RWPE1 (cell line): ENCODE measurements around the gene YTHDF1.

Experiments
- CTCF ChIA-PET: fragments of 350-600 bp; sonication (Branson Sonifier 250); formaldehyde crosslinking; extraction: SDS; loops from one replicate; lab custom pipeline; 2021; lab: Yijun Ruan, JAX
- POLR2A ChIA-PET: fragments of 400-600 bp; formaldehyde crosslinking; extraction: SDS; loops from one replicate; lab custom pipeline; 2020; ENCODE audit warnings: antibody characterized with exemption; ENCODE audit not compliant: low non-redundant PET; lab: Yijun Ruan, JAX
- DNase-seq: peaks from one replicate; pipeline ENCODE4 v3.0.0; 2012; ENCODE audit warnings: low spot score
- H3K27ac ChIP-seq: fragments of 450-650 bp; 2 replicates; pipeline ENCODE4 v1.5.1; 2017
- TF ChIP-seq, protein P1 (sequence below): fragments of 450-650 bp; conservative IDR thresholded peaks from 2 replicates; pipeline ENCODE4 v1.5.1; 2017; ENCODE audit warnings: low read depth, mild to moderate bottlenecking

The YTHDF1 gene

DNA sequence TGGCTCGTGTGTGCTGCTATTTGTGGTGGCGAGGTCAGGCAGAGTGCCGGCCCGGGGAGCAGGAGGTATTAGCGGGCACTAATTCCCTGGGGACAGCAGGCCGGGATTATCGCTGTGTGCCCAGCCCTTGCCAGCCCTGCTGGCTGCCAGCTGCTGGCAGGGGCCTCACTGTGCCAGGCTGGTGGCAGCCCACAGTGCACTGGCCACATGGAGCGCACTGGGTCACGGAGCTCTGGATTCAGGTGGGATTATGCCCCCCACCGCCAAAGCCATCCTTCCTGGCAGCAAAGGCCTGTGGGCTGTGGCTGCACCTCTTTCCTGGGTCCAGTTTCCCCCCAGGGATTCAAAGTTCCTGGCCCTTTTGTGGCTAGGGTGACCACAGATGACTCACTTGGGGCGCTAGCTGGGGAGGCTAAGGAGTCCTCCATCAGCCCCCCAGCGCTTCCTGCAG is 59.7 kb downstream of the YTHDF1 start:
- DNase-seq = no peak
- ChIA-PET POLR2A (no interaction called here), CTCF (interaction anchor here (0.6 kb wide), 1 partner anchor 16 kb away, joined by 5 read pairs; no protein-coding TSS in a partner anchor)
- no peak overlapping the region for H3K27ac ChIP-seq
- TF ChIP-seq, protein P1, sequence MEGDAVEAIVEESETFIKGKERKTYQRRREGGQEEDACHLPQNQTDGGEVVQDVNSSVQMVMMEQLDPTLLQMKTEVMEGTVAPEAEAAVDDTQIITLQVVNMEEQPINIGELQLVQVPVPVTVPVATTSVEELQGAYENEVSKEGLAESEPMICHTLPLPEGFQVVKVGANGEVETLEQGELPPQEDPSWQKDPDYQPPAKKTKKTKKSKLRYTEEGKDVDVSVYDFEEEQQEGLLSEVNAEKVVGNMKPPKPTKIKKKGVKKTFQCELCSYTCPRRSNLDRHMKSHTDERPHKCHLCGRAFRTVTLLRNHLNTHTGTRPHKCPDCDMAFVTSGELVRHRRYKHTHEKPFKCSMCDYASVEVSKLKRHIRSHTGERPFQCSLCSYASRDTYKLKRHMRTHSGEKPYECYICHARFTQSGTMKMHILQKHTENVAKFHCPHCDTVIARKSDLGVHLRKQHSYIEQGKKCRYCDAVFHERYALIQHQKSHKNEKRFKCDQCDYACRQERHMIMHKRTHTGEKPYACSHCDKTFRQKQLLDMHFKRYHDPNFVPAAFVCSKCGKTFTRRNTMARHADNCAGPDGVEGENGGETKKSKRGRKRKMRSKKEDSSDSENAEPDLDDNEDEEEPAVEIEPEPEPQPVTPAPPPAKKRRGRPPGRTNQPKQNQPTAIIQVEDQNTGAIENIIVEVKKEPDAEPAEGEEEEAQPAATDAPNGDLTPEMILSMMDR = no peak

DNA sequence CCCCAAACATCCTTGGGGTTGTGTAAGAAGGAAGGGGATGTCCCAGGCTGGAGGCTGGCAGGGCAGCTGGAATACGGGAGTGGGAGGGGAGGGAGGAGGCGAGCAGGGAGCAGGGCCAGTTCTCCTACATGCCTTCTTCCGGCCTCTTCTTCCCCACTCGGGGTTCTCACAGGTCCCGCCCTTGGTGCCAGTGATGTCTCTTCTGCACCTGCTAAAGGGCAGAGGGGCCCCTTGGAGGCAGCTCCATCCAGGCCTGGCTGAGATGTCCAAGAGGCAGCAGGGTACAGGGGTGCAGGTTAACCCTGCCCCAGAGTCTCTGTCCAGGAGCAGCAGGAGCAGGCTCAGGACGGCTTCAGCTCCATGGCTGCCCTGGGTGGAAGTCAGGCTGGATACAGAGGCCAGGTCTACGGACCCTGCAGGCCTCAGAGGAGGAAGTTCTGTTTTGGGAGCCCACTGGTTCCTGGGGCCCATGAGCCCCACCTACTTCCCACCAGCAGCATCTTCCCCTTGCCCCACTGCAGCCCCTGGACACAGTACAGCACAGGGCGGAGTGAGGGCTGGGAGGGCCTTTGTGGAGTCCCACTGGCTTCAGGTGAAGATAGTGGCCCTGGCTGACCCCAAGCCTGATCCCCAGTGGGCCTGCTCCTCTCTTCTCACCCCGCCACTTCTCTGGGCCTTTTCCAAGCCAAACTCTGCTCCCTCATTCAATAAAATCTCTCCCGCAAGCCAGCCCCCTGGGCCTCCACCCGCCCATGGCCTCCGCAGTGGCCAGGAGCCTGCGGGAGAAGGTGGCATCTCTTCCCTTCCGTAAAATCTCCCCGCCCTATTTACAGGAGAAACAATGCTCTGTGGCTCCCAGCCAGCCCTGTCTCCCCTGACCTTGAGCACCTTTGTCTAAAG is 60.4 kb downstream of the YTHDF1 start:
- DNase-seq = no peak
- ChIA-PET POLR2A (no interaction called here), CTCF (interaction anchor here (0.6 kb wide), 1 partner anchor 17 kb away, joined by 5 read pairs; no protein-coding TSS in a partner anchor)
- TF ChIP-seq, protein P1 = no peak
- H3K27ac ChIP-seq = no peak overlapping the region

DNA sequence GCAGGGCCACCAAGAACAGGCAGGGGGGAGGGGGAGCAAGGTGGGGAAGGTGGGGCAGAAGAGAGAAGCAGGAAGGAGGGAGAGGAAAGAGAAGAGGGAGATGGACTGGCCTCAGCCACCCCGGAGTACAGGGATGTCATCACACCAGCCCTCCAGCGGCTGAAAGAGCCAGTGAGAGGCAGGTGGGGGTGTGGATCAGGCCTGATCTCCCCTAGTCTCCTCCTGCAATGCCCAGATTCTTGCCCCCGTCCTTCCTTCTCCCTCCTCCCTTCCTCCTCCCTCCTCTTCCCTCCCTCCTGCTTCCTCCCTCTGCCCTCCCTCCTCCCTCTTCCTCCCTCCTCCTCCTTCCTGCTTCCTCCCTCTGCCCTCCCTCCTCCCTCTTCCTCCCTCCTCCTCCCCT is 61.5 kb downstream of the YTHDF1 start:
- TF ChIP-seq, protein P1 = no peak
- CTCF ChIA-PET = no interaction called here
- POLR2A ChIA-PET = no interaction called here
- H3K27ac ChIP-seq = no peak overlapping the region
- no peak for DNase-seq

DNA sequence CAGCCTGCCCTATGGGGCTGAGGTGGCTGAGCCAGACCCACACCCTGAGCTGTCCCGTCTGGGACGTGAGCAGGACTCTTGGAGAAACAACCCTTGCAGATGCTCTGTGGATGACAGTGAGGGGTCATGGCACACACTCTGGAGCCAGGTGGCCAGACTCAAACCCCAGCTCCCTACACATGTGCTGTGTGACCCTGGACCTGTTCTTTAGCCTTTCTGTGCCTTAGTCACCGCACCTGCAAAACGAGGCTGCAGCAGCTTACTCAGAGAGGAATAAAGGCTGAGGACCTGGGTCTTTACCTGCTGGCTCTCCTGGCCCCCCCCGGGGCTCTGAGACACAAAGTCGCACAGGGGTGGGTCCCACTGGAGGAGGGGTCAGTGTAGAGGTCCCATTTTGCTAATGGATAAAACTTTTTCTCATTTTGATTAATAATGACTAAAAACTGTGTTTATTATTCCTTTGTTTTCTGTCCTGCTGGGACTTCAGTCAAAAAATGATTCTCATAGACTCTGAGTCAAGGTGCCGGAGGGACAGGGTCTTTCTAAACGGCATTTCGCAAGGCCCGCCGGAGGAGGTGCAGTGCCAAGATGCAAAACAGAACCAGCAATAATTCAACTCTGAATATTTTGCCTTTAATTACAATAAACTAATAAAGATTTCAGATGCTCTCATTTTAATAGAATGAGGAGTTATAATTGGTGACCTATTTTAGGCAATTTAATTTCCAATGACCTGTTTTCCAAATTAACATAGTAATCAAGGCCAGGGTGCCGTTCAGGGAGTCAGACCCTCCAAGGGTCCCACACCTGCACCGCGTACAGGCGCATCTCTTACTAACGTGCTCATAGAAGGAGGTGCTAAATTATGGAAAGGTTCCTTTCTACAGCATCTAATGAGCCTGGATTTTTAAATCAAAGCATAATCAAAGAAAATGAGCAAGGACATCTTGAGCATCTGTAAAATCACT is 62.4 kb downstream of the YTHDF1 start:
- no peak for DNase-seq
- ChIA-PET POLR2A (no interaction called here), CTCF (interaction anchor here (0.6 to 0.7 kb wide), 2 partner anchors 9 to 44 kb away, joined by 3 to 5 read pairs; no protein-coding TSS in a partner anchor)
- TF ChIP-seq, protein P1 = no peak
- no peak overlapping the region for H3K27ac ChIP-seq

DNA sequence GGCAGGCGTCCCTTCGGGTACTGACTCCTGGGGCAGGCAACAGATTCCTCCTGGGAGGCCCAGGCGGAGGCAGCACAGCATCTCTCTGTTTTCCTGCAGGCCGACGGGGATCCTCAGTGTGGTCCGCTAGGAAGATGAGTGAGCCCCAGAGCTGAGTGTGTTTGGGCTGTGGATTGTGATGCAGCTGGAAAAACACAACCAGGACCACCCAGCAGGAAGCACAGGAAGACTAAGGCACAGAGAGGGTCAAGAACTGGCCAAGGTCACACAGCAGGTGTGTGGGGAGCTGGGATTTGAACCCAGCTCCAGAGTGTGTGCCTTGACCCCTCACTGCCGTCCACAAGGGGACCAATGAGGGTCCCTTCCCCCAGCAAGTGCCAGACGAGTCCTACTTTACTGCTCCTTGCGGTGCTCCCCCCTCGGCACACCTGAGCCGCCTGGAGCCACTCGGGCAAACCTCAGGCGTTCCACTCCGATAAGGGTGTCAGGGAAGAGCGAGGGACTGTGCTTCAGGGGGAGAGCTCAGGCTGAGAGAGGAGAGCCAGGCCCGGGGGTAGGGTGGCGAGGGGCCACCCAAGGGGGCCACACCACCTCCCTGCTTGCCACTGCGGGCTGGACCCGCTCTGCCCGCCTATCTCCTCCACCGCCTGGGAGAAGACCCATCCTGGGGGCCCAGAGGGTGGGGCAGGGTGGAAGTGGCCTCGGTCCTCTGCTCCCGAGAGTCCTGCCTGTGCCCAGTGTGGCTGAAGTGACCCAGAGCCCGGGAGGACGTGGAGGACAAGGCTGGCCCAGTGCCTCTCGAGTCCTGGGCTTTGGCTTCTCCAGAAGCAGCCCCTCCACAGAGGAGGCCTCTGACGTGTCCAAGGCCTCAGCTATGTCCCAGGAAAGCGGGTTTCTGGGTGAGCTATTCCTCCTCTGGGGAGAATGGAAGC is 63.3 kb downstream of the YTHDF1 start:
- CTCF ChIA-PET = interaction anchor here (0.7 kb wide), 1 partner anchor 10 kb away, joined by 3 read pairs; no protein-coding TSS in a partner anchor
- no peak for DNase-seq
- TF ChIP-seq, protein P1 = no peak
- POLR2A ChIA-PET = no interaction called here
- H3K27ac ChIP-seq = no peak overlapping the region
